GM18870 (cell line): ENCODE measurements around the gene BRD7.

Experiments
- ATAC-seq: cut with Tn5 transposase; IDR thresholded peaks from one replicate; pipeline ENCODE4 v1.9.1; 2021; ENCODE audit warnings: moderate library complexity; ENCODE audit not compliant: unreplicated experiment

The BRD7 gene

DNA sequence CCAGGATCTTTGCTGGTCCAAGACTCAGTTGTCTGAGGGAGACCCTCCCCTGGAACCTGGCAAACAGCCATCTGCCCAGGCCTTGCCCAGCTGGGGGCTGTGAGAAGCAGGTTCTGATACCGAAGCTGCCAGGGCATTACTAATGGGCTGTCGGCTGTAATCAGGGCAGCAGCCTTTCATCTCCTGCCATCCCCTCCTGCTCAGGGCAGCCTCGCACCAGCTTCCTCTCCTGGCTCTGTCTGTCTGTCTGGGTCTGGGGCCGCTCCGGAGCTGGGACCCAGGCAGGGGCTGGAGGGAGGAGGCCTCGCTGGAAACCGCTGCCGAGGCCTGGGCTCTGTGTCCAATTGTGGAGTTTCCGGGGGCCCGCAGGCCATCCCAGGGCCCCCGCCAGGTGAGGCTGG is 21.6 kb upstream of the BRD7 start:
- no peak for ATAC-seq

DNA sequence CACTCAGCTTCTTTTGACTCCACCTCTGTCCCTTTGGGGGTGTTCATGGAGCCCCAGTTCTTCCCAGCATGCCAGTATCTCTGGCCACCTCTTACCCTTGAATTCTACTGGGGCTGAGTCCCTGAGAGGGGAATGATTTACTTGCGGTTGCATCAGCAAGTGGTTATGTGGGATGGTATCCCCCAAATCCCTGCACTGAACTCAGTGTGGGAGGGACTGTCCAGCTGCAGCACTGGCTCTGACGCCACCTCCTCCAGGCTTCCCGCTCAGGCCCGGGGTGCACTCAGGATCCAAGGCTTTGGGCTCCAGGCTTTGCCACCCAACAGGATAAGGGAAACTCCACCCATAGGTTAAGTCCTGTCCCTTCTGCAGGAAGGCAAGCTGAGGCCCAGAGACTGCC is 21.1 kb upstream of the BRD7 start:
- no peak for ATAC-seq

DNA sequence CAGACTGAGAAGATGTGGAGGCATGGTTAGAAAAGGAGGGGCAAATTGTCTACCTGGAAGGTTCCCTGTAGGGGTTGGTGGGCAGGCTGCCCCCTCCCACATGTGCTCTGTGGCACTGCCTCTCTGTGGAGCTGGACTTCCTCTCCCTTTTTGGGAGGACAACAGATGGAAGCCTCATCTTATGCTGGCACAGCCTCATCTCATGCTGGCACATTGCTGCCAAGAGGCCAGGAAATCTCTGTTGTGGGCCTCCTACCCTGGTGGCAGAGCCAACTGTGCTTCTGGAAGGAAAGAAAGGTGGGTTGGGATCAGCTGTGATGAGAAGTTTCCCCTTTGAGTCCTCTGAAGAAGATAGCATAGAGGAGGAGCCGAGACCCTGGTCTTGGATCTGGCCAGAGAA is 19.7 kb upstream of the BRD7 start:
- no peak for ATAC-seq

DNA sequence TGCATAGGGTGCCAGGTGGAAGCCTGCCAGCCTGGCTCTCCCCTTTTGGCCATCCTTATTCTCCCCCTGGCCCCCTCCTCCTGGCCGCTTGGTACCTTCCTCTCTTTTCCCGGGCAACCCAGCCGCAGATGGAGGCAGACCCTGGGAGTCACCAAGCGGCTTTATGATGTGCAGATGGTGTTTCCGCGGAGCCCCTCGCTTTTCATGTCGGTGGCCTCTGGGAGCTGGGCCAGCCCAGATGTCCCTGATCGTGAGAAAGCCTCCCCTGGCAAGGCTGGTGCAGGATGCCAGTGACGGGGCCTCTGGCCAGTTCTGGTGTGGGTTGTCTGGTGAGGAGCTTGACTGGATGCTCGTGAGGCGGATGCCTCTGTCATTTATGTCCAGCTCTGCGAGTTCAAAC is 18.0 kb upstream of the BRD7 start:
- no peak for ATAC-seq

DNA sequence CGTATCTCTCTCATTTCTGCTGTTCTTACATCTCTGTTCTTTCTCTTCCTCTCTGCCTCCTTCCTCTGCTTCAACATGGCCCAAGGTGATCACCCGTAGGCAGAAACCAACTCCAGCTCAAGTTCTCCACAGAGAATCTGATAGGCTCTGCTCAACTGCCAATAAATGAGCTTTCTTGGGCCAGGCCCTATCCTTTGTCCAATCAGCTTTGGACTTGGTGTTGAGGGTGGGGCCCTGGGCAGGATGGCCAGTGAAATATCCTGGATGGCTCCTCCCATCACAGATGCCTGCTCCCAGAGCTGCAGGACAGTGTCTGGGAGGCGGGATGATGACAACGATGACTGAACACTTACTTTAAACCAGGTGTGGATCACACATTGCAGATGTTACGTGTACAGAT is 17.4 kb upstream of the BRD7 start:
- ATAC-seq = no peak

DNA sequence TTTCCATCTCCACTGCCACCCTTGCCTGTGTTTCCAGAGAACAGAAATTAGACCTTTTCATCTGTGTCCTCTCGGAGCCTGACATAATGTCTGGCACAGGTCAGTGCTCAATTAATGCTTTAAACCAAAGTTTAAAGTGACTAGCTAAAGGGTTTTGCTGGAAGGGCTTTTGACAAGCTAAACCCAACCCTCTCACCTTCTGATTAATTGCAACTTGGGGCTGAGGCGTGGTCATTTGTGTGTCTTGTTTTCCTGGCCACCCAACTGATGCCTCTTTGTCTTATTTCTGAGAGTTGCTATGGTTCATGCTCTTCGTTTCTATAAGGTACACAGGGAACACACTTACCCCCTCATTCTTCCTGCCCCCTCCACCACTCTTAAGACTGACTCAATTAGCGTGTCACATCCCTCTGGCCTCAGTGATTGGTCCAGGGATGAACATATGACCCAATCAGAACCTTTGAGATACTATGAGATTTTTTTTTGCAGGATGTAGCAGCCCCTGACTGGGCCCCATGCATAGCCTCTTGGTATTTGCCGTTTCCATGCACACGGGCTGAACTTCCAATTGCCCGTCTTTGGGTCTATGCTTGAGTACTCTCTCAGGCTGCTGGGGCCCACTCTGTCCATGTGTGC is 15.8 kb upstream of the BRD7 start:
- no peak for ATAC-seq

DNA sequence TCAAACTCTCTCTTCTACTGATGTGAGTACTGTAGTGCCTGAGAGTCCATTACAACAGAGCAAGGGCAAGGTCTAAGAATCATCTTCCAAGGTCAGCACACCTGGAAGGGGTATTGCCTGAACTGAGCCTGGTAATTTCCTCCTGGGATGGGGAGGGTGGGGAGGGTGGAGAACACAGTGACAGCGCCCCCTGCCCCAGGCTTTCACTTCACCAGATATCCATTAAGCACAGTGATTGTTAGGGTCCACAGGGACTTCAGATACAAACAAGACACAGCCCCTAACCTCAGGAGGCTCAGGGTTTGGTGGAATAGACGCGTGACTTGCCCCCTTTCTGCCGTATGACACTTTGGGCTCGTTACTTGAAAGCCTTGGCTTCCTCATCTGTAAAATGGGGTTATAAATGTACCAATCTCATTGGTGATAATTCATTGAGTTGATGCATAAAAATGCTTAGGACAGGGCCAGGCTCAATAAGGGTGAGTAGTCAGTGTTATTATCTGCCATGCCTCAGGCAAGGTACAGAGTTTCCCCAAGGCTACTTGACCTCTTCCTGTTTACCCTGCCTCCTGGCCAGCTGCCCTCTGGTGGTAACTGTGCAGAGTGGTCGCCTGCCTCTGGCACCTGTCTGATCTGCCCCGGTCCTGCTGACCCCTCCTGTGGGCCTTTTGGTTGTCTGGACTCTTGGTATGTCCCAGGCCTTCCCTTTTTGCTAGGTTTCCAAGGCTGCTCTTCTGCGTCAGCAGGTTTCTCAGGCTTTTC is 13.1 kb upstream of the BRD7 start:
- ATAC-seq = no peak

DNA sequence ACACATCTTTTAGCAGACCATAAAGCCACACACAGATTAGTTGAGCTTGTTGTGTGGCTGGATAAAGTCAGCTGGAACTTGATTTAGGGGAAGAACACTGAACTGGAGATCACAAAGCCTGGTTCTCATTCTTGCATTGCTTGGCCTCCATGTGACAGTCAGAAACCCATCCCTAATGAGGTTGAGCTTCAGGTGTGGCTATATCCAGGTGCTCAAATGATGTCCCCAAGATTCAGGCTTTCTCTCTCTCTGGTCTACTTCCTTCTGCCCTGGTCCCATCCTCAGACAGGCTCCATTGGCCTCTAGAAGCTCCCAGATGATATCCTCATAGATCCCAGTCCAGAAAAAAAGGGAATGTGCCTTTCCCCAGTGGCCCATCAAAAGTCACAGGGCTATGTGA is 9.6 kb upstream of the BRD7 start:
- no peak for ATAC-seq

DNA sequence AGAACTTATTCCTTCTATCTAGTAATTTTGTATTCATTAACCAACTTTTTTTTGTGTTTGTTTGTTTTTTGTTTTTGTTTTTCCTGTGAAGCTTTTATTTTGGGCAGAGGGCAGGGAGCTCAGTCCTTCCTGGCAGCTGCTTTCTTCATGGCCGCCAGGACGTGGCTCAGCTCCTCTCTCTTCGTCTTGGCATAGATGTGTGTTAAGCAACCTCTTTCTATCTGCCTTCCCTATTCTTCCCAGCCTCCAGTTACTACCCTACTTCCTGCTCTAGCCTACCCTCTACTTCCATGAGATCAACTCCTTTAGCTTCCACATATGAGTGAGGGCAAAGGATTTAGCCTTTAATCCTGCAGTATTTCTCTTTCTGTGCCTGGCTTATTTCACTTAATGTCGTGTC is 8.2 kb upstream of the BRD7 start:
- no peak for ATAC-seq

DNA sequence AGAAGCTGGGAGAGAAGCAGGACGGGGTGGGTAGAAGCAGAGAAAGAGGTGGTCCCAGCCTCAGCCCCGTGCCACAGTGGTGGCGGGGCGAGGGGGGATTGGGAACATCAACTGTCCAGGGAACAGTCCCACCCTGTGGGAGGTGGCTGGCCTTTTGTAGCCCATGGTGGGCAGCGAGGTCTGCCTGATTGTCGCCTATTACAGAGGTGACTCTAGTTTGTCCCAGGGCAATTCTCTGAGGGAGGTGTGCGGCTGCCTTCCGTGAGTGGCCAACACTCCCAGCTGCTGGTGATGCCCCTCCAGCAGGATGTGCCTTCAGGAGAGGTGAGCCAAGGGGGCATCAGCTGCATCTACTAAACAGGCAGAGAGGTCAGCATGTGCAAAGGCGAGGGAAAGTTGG is 5.0 kb upstream of the BRD7 start:
- ATAC-seq = no peak

DNA sequence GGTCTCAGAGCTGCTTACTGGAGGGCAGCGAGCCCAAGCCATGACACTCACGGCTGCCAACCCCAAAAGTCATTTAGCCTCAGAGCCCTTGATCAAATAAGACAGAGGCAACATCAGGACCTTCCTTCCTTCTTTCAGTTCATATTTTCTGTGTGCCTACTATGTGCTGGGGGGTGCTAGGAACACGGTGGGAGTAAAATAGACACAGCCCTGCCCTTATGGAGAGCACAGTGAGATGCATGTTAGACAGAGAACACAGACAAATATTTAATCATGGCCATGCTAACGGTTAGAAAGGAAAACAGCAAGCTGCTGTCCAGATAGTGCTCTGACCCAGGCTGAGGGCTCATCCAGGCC is 4.5 kb upstream of the BRD7 start:
- ATAC-seq = no peak

DNA sequence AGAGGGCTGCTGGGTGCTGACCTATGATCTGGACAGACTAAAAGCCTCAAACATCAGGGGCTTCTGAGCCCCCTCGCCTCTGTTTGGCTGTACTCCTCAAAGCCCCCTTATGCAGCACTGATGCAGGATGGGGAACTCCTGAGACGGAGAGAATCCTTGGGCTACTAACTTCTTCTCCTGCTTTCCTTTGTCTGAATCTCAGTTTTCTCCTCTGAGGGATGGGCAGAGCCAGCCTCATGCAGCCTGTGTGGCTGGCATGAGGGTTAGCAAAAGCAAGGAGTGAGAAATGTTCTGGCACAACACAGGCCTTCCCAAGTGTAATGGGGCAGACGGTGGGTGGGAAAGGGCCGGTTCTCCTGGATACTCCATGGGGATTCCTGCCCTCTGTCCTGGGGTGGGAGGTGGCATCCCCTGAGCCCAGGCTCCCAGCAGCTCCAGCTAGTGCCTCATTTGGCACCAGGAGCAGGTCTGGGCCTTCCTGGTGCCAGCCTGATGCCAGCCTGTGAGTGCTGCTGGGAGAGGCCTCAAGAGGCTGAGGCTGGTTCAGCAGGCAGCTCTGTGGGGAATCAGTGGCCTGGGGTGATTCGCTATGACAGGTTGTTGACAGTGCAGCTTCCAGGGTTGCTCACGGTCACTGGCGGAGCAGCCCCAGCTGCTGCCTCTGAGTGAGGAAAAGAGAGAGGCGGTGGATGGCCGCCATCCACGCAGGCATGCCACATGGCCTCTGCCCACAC is 4.0 kb upstream of the BRD7 start:
- no peak for ATAC-seq

DNA sequence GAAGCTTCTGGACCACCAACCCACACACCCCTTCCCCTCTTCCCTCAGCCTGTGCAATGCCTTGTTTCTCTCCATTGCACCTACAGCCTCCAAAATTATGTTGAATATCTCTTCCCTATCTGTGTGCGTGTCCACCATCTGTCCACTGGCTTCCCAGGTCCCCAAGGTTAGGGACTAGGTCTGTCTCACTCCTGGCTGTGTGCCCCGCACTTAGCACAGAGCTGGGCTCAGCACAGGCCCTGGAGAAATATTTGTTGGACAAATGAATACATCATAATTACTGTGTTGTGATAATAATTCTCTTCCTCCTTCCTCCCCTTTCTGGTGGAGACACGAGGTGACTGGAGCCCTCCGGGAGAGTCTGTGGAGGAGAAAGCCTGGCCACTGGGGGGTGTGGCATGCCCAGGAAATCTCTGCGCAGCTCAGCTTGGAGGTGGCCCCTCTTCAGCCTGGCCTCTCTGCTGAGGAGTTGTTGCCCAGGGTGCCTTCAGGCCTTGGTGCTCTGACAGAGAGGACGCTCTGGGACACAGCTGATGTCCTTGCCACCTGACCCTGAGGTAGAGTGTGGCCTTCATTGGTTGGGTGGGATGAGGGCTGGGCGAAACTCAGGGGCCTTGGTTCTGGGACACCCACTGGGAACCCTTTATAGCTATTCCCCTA is 3.3 kb upstream of the BRD7 start:
- ATAC-seq = no peak

DNA sequence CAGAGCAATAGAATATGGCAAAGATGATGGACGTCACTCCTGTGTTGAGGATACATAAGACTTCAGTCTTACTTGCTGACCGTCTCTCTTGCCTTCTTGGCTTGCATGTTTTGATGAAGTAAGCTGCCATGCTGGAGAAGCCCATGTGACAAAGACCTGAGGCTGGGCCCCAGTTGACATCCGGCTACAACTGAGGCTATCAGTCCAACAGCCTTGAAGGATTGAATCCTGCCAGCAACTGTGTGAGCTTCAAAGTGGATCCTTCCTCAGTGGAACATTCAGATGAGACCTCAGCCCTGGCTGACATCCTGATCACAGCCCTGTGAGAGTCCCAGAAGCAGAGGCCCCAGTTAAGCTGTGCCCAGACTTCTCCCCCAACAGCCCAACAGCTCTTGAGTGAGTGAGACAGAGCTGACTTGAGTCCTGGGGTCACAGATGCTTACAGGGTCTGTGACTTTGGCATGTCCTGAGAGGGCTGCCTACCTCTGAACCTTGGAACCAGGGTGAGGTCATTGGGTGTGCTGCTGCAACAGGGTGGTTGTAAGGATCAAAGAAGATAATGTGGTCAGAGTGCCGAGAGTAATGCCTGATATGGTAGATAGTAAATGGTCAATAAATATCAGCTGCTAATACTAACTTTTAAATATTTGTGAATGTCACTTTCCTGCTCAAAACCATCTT is 2.4 kb upstream of the BRD7 start:
- no peak for ATAC-seq

DNA sequence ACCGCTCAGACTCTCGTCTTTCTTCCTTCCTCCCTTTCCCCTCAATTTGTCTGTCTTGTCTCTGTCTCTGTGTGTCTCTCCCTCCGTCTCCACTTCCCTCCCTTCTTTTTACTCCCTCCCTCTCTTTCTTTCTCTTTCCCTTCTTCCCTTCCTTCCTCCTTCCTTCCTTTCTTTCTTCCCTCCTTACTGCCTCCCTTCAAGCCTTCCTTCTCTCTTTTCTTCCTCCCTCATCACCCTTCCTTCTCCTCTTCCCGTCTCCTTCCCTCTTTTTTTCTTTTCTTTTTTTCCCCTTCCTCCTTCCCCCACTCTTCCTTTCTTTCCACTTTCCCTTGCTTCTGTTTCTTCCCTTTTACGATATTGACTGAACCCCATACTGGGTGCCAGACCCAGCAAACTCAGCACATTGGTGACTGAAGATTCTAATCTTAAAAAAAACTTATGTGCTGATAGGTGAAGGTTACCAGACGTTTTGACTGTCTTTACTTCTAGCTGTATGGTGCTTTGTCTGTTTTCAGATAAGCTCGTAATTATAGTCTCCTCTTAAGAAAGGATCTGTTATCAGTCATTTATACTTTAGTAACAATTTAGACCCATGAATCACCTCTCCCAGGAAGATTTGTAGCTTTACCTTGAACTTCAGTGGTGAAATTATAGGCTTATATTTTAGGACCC is 481 bp upstream of the BRD7 start:
- no peak for ATAC-seq

DNA sequence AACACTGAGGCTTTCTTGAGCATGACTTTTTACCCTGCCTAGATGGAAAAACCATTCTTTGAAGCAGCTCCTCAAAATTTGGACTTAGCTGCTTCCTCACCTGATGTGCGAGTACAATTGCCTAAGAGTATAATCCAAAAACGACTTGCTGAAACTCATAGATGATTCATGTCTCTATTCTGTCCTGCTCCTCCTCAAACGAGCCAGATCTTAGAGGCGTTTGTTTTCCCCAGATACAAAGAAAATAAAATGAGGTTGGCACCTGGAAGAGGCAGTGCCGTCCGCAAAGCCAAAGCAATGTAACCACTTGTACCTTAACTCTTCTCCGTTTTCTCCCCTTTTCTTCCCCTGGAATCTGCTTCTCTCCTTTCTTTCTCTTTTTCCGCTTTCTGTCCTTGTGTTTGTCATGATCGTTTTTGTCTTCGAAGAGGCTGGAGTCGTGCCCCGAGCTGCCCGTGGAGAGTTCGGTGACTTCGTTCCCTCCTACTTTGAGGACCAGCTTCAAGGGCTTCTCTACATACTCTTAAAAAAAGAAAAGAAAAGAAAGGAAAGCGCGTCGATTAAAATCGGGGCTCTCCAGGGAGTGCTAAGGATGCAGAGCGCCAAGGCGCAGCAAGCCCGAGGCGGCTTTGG is 895 bp downstream of the BRD7 start:
- ATAC-seq = no peak

DNA sequence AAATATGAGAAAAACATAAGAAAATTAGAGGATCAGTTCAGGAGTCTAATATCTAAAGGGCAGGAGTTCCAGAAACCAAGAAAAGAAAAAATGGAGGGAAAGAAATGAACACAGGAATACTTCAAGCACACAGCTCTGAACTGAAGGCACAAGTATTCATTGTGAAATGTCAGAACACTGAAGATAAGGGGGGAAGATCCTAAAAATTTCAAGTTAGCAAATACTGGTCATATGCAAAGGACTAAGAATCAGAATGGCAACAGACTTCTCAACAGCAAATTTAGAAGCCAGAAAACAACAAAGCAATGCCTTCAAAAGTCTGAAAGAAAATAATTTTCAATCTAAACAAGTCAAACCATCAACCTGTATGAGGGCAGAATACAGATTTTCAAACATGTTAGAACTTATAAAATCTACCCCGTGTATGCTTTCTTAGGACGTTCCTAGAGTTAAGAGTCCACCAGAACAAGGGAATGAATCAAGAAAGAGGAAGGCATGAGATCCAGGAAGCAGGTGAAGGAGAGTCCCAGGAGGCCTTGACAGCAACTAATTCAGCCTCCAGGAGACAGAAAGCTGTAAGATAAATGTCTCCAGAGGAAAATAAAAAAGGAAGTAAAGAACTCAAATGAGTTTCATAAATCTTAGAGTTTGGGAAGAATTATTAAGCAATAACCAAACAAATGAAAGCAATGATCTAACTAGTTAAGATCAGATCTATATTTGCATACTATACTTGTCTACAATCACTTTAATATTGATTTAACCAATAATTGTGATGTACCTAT is 2.8 kb downstream of the BRD7 start:
- no peak for ATAC-seq

DNA sequence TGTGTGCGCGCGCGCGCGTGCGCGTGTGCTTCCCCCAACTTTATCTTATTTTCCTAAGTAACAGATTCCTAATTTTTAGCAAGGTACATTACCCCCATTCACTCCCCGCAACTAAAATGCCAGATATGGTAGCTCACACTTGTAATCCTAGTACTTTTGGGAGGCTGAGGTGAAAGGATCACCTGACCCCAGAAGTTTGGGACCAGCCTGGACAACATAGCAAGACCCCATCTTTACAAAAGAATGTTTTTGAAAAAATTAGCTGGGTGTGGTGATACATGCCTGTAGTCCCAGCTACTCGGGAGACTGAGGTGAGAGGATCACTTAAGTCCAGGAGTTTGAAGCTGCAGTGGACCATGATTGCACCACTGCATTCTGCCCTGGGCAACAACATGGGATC is 5.1 kb downstream of the BRD7 start:
- no peak for ATAC-seq

DNA sequence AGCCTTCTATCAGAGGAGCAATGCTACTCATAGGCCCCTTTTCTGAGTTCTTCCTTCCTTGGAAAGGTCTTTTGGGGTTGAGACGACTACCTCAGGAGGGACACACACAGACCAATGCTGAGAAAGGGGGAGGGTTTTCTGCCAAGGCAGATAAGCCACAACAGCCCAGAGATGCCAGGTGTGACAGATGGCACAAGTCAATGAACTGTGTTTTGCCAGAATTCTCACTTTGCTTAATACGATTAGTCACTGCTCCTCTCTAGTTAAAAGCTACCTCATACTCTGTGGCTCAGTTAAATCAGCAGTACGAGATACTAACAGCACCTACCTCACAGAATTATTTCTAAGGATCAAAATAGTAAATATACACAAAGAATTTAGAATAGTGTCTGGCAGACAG is 8.0 kb downstream of the BRD7 start:
- no peak for ATAC-seq
